Astrocyte (in vitro differentiated cells and primary cell): ENCODE results near the gene ADAMTS12. TPM values are rescaled to one million over a fixed set of nuclear protein-coding genes. Genes with fewer than 3 reads are reported as not detected.

Source experiments
- DNase-seq: peaks from one replicate; pipeline ENCODE4 v3.0.0-alpha.2; 2010; ENCODE audit warnings: low read depth
- FAIRE-seq: peaks from 2 replicates; lab custom pipeline; 2011; peaks lifted over from hg19 to GRCh38; lab: Jason Lieb, UNC
- H2AFZ ChIP-seq: 2 replicates; pipeline ENCODE4 v1.6.0; 2012; ENCODE audit warnings: low read depth, low read length, inconsistent platforms
- H3K27ac ChIP-seq: 2 replicates; pipeline ENCODE4 v1.5.1; 2011; ENCODE audit warnings: low read depth, low read length, inconsistent platforms
- H3K27me3 ChIP-seq: 2 replicates; pipeline ENCODE4 v1.6.0; 2011; ENCODE audit warnings: low read length, inconsistent platforms; ENCODE audit not compliant: insufficient read depth
- H3K36me3 ChIP-seq: 2 replicates; pipeline ENCODE4 v1.5.1; 2011; ENCODE audit warnings: low read length, inconsistent platforms; ENCODE audit not compliant: insufficient read depth
- H3K4me1 ChIP-seq: 2 replicates; pipeline ENCODE4 v1.5.1; 2011; ENCODE audit warnings: low read length, inconsistent platforms; ENCODE audit not compliant: insufficient read depth
- H3K4me2 ChIP-seq: 2 replicates; pipeline ENCODE4 v1.6.0; 2012; ENCODE audit warnings: low read length, inconsistent platforms
- H3K4me3 ChIP-seq: 2 replicates; pipeline ENCODE4 v1.5.1; 2011; ENCODE audit warnings: low read depth, mild to moderate bottlenecking, low read length, inconsistent platforms; ENCODE audit not compliant: insufficient read depth
- H3K79me2 ChIP-seq: 2 replicates; pipeline ENCODE4 v1.6.0; 2012; ENCODE audit warnings: mild to moderate bottlenecking, low read length, inconsistent platforms; ENCODE audit not compliant: insufficient read depth
- H3K9ac ChIP-seq: 2 replicates; pipeline ENCODE4 v1.6.0; 2012; ENCODE audit warnings: mild to moderate bottlenecking, low read length, inconsistent platforms
- H3K9me3 ChIP-seq: 2 replicates; pipeline ENCODE4 v1.5.1; 2012; ENCODE audit warnings: low read depth, mild to moderate bottlenecking, low read length, inconsistent platforms; ENCODE audit not compliant: insufficient read depth
- H4K20me1 ChIP-seq: 2 replicates; pipeline ENCODE4 v1.6.0; 2012; ENCODE audit warnings: low read length, inconsistent platforms; ENCODE audit not compliant: insufficient read depth
- H3K27ac Mint-ChIP-seq: one replicate; pipeline ENCODE4 v1.8.0; 2021; ENCODE audit warnings: mild to moderate bottlenecking, mixed read lengths; ENCODE audit not compliant: unreplicated experiment
- H3K27me3 Mint-ChIP-seq: one replicate; pipeline ENCODE4 v1.8.0; 2021; ENCODE audit warnings: low read depth, mixed read lengths; ENCODE audit not compliant: unreplicated experiment
- H3K36me3 Mint-ChIP-seq: one replicate; pipeline ENCODE4 v1.8.0; 2021; ENCODE audit warnings: low read depth, mixed read lengths; ENCODE audit not compliant: unreplicated experiment
- H3K4me1 Mint-ChIP-seq: one replicate; pipeline ENCODE4 v1.8.0; 2021; ENCODE audit warnings: low read depth, mixed read lengths; ENCODE audit not compliant: unreplicated experiment
- H3K4me3 Mint-ChIP-seq: one replicate; pipeline ENCODE4 v1.8.0; 2021; ENCODE audit warnings: mild to moderate bottlenecking, moderate library complexity, mixed read lengths; ENCODE audit not compliant: unreplicated experiment
- H3K9me3 Mint-ChIP-seq: one replicate; pipeline ENCODE4 v1.8.0; 2021; ENCODE audit warnings: mild to moderate bottlenecking, mixed read lengths; ENCODE audit not compliant: unreplicated experiment
- CTCF ChIP-seq: IDR thresholded peaks from 2 replicates; pipeline ENCODE4 v1.5.1; 2011; ENCODE audit warnings: low read depth, mild to moderate bottlenecking, inconsistent platforms, low read length, moderate library complexity; ENCODE audit not compliant: insufficient read depth
- EZH2 ChIP-seq: IDR thresholded peaks from 2 replicates; pipeline ENCODE4 v1.6.1; 2012; ENCODE audit warnings: mild to moderate bottlenecking, low read length, inconsistent platforms; ENCODE audit not compliant: insufficient read depth
- total RNA-seq: library from RNA; stranded (reverse); gene quantifications from 2 replicates; pipeline ENCODE4 v1.2.1, GENCODE V29; 2021

The ADAMTS12 gene
- total RNA-seq, 1 donor from 2014 or later = 156 TPM

- Histone ChIP-seq H2AFZ (no peak overlapping the region), H3K4me1 (no peaks in the 10 kb centered on the region), H4K20me1 (no peaks in the 10 kb centered on the region), H3K4me3 (no peak overlapping the region), H3K4me2 (no peak overlapping the region), H3K79me2 (no peaks in the 10 kb centered on the region), H3K27me3 (no peaks in the 10 kb centered on the region), H3K9ac (no peak overlapping the region), H3K9me3 (no peaks in the 10 kb centered on the region), H3K36me3 (peaks cover 21% of the 10 kb centered on the region), H3K27ac (no peak overlapping the region)
- TF ChIP-seq EZH2 = no peak
- no peak for TF ChIP-seq CTCF
- Mint-ChIP-seq H3K27ac (no peak overlapping the region), H3K4me3 (no peak overlapping the region), H3K9me3 (no peaks in the 10 kb centered on the region), H3K4me1 (peaks cover 8% of the 10 kb centered on the region), H3K36me3 (peaks cover 19% of the 10 kb centered on the region), H3K27me3 (no peaks in the 10 kb centered on the region)
- no peak for DNase-seq
- no peak for FAIRE-seq
Observed at GRCh38 chr5:33527696-33528095, 364.1 kb downstream of the ADAMTS12 start.

- peaks cover 21% of the 10 kb centered on the region for H3K36me3 Mint-ChIP-seq
- H3K27ac Mint-ChIP-seq = no peak overlapping the region
- peaks cover 11% of the 10 kb centered on the region for H3K4me1 Mint-ChIP-seq
- no peaks in the 10 kb centered on the region for H3K27me3 Mint-ChIP-seq
- Histone ChIP-seq H3K36me3 (peaks cover 19% of the 10 kb centered on the region), H3K79me2 (no peaks in the 10 kb centered on the region), H3K4me2 (no peak overlapping the region), H3K4me3 (no peak overlapping the region), H4K20me1 (no peaks in the 10 kb centered on the region), H3K9ac (no peak overlapping the region), H3K4me1 (no peaks in the 10 kb centered on the region), H2AFZ (no peak overlapping the region), H3K27me3 (no peaks in the 10 kb centered on the region), H3K9me3 (no peaks in the 10 kb centered on the region), H3K27ac (no peak overlapping the region)
- no peak for TF ChIP-seq EZH2
- TF ChIP-seq CTCF = no peak
- H3K4me3 Mint-ChIP-seq = no peak overlapping the region
- peaks cover 2% of the 10 kb centered on the region for H3K9me3 Mint-ChIP-seq
- no peak for FAIRE-seq
- no peak for DNase-seq
Observed at GRCh38 chr5:33526755-33527154, 365.0 kb downstream of the ADAMTS12 start.

GRCh38 chr5:33524476-33524875 is 367.3 kb downstream of the ADAMTS12 start:
- no peak overlapping the region for H3K27ac ChIP-seq
- no peak overlapping the region for H2AFZ ChIP-seq
- H3K4me3 ChIP-seq = no peak overlapping the region
- no peak overlapping the region for H3K4me3 Mint-ChIP-seq
- H3K36me3 ChIP-seq = peaks cover 19% of the 10 kb centered on the region
- H3K4me2 ChIP-seq = no peak overlapping the region
- no peaks in the 10 kb centered on the region for H3K4me1 ChIP-seq
- peaks cover 15% of the 10 kb centered on the region for H3K36me3 Mint-ChIP-seq
- peaks cover 11% of the 10 kb centered on the region for H3K4me1 Mint-ChIP-seq
- H3K9me3 ChIP-seq = no peaks in the 10 kb centered on the region
- no peak overlapping the region for H3K27ac Mint-ChIP-seq
- H3K9ac ChIP-seq = no peak overlapping the region
- H3K27me3 Mint-ChIP-seq = no peaks in the 10 kb centered on the region
- no peaks in the 10 kb centered on the region for H3K27me3 ChIP-seq
- no peak for TF ChIP-seq EZH2
- TF ChIP-seq CTCF = no peak
- H3K9me3 Mint-ChIP-seq = peaks cover 7% of the 10 kb centered on the region
- DNase-seq (no peak), FAIRE-seq (no peak)
- no peaks in the 10 kb centered on the region for H3K79me2 ChIP-seq
- H4K20me1 ChIP-seq = no peaks in the 10 kb centered on the region
